ENCODE results near the gene SCYL1. TPM values are rescaled to one million over a fixed set of nuclear protein-coding genes. Genes with fewer than 3 reads are reported as not detected.

SCYL1 gene
- total RNA-seq, 1 donor from 2014 or later, result 91.1 TPM

DNA sequence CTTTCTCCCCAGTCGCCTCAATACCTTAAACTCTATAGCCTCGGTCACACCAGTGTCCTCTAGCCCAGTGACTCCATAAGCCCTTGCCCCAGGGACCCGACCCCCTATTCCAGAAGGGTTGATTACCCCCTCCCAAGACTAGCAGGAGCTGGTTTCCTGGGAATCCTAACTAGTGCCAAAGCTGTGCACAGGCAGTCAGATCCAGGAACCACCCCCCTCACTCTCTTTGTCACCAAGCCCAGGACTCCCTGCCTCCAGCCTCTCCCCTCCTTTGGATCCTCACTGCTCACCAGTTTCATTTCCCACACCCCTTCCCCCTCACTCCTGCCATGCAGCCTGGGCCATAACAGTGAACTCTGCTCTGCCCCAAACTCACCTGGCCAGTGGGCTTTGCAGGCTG, 23.5 kb downstream of the SCYL1 start:
- peaks cover 20% of the 10 kb centered on the region for H3K4me1 Mint-ChIP-seq
- no peak for DNase-seq (ENCODE audit: low spot score in 2 of 2, unreplicated experiment in 2 of 2)
- peaks cover 3% of the 10 kb centered on the region for H3K27me3 Mint-ChIP-seq (ENCODE audit: low read depth)
- no peak overlapping the region for H3K27ac Mint-ChIP-seq
- no peak for TF ChIP-seq CTCF (IDR thresholded peaks at IDR 0.05; ENCODE audit: unreplicated experiment)
- H3K9me3 Mint-ChIP-seq, result no peaks in the 10 kb centered on the region
- H3K4me3 Mint-ChIP-seq, result no peak overlapping the region
- H3K36me3 Mint-ChIP-seq, result peaks cover 59% of the 10 kb centered on the region

DNA sequence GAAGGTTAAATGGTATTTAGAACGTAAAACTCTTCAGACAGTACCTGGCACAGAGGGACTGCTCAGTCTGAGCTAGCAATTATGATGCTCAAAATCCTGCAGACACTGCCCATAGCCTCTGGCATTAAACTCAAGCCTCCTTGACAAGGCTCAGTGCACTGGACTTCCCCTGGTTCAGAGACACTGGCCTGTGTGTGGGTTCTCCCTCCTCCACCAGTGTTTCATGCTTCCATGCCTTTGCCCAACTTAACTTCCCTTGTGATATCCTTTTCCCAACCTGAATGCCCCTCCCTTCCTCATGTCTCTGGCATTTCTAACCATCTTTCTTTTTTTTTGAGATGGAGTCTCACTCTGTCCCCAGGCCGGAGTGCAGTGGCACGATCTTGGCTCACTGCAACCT, 24.2 kb downstream of the SCYL1 start:
- Mint-ChIP-seq H3K36me3 (peaks cover 55% of the 10 kb centered on the region), H3K27ac (no peak overlapping the region), H3K27me3 (ENCODE audit: low read depth) (peaks cover 3% of the 10 kb centered on the region), H3K4me1 (peaks cover 20% of the 10 kb centered on the region), H3K4me3 (no peak overlapping the region), H3K9me3 (no peaks in the 10 kb centered on the region)
- no peak for TF ChIP-seq CTCF (IDR thresholded peaks at IDR 0.05; ENCODE audit: unreplicated experiment)
- no peak for DNase-seq (ENCODE audit: low spot score in 2 of 2, unreplicated experiment in 2 of 2)

DNA sequence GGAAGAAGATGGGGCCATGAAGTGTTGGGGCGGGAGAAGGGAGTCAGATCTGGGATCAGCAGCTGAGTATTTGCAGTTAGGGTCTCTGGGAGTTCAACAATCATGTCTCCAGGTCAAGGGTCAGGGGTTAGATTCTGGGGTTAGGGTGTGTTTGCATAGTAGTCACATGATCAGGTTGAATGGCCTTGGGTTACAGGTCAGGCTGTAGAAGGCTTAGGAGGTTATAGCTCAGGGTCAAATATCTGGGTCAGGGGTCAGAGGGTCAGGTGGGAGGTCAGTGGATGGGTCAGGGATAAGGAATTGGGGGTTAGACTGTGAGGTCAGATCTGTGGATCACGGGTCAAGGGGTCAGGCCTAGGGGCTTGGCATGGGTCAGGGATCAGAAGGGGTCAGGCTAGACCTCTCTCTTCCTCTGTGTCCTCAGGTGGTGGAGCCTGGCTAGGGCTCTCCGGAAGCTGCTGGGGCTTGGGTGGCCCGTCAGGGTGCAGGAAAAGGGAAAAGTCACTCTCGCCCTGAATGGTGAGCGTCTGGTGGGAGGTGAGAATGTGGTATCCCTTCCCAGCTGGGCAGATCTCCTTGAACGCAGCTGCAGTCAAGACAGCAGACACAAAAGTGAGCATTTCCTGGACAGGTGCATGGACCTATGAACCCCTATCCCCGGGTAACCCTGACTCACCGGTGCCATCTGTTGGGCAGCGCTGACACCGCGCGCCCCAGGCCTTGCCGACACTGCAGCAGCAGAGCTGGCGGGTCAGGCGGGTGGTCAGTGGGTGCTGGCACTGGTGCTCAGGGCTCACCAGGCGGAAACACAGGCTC, 26.9 kb downstream of the SCYL1 start:
- Mint-ChIP-seq H3K36me3 (peaks cover 35% of the 10 kb centered on the region), H3K9me3 (no peaks in the 10 kb centered on the region), H3K27ac (no peak overlapping the region), H3K27me3 (ENCODE audit: low read depth) (peaks cover 3% of the 10 kb centered on the region), H3K4me1 (peaks cover 36% of the 10 kb centered on the region), H3K4me3 (no peak overlapping the region)
- no peak for DNase-seq (ENCODE audit: low spot score in 2 of 2, unreplicated experiment in 2 of 2)
- TF ChIP-seq CTCF (IDR thresholded peaks at IDR 0.05; ENCODE audit: unreplicated experiment), result no peak

- TF ChIP-seq CTCF (IDR thresholded peaks at IDR 0.05; ENCODE audit: unreplicated experiment), result no peak
- Mint-ChIP-seq H3K27ac (no peak overlapping the region), H3K4me1 (peaks cover 42% of the 10 kb centered on the region), H3K4me3 (no peak overlapping the region), H3K9me3 (no peaks in the 10 kb centered on the region), H3K36me3 (peaks cover 35% of the 10 kb centered on the region), H3K27me3 (ENCODE audit: low read depth) (peaks cover 3% of the 10 kb centered on the region)
- DNase-seq (ENCODE audit: low spot score in 2 of 2, unreplicated experiment in 2 of 2), result no peak
Observed at GRCh38 chr11:65552388-65552951, 27.6 kb downstream of the SCYL1 start.

- Mint-ChIP-seq H3K9me3 (no peaks in the 10 kb centered on the region), H3K27ac (no peak overlapping the region), H3K4me1 (peaks cover 41% of the 10 kb centered on the region), H3K27me3 (ENCODE audit: low read depth) (no peaks in the 10 kb centered on the region), H3K4me3 (no peak overlapping the region), H3K36me3 (peaks cover 29% of the 10 kb centered on the region)
- no peak for DNase-seq (ENCODE audit: low spot score in 2 of 2, unreplicated experiment in 2 of 2)
- no peak for TF ChIP-seq CTCF (IDR thresholded peaks at IDR 0.05; ENCODE audit: unreplicated experiment)
Observed at GRCh38 chr11:65553301-65554001, 28.6 kb downstream of the SCYL1 start.
